HepG2 (cell line): Measurements from ENCODE around the gene DYRK2. TPM values are rescaled to one million over a fixed set of nuclear protein-coding genes. Genes with fewer than 3 reads are reported as not detected.

ENCODE experiments used
- ATAC-seq: fragments of 200-7000 bp; cut with Tn5 transposase; 3 replicates; pipeline ENCODE4 v1.9.1; 2020; ENCODE audit warnings: mild to moderate bottlenecking, moderate library complexity
- BruUV-seq: library from RNA; stranded (reverse); fragments of 400-500 nt; replicated peaks from 2 replicates; lab custom pipeline; 2021; lab: Mats Ljungman, UMichigan
- CTCF ChIA-PET: fragments of 300-600 bp; formaldehyde crosslinking; extraction: SDS; loops from one replicate; lab custom pipeline; 2021; ENCODE audit warnings: low total read pairs, inconsistent platforms, low intra/inter-chr PET ratio; lab: Yijun Ruan, JAX
- POLR2A ChIA-PET: fragments of 350-600 bp; sonication (Branson Sonifier 250); formaldehyde crosslinking; loops from one replicate; lab custom pipeline; 2020; ENCODE audit warnings: antibody characterized with exemption, inconsistent platforms; lab: Yijun Ruan, JAX
- DNase-seq: peaks from one replicate; pipeline ENCODE4 v3.0.0-alpha.2; 2015; ENCODE audit warnings: low spot score
- FAIRE-seq: peaks from 3 replicates; lab custom pipeline; 2011; peaks lifted over from hg19 to GRCh38; lab: Jason Lieb, UNC
- H2AFZ ChIP-seq: one replicate; pipeline ENCODE4 v1.6.1; 2011; ENCODE audit warnings: low read length, inconsistent platforms
- H3K27ac ChIP-seq: fragments of 300-600 bp; 3 replicates; pipeline ENCODE4 v1.8.0; 2011; ENCODE audit warnings: mixed run types, mild to moderate bottlenecking, mixed read lengths, low read length, inconsistent platforms; ENCODE audit not compliant: insufficient read depth; ENCODE audit errors: extremely low read length
- H3K27me3 ChIP-seq, 2 experiments: fragments of 200-600 bp in 1 of 2; 2 replicates in 1 of 2; 3 replicates in 1 of 2; pipeline versions ENCODE4 v1.6.0 to v1.8.0; 2011; ENCODE audit warnings: low read length in 2 of 2, mild to moderate bottlenecking in 2 of 2, moderate library complexity in 2 of 2, inconsistent platforms in 1 of 2; ENCODE audit not compliant: insufficient read depth in 2 of 2, control insufficient read depth in 1 of 2
- H3K36me3 ChIP-seq, 2 experiments: fragments of 200-600 bp in 1 of 2; replicated peaks in 1 of 2; 2 replicates in 1 of 2; 3 replicates in 1 of 2; pipeline versions ENCODE4 v1.5.1 to v1.8.0; 2011; ENCODE audit warnings: low read length in 2 of 2, inconsistent platforms in 1 of 2; ENCODE audit not compliant: insufficient read depth in 2 of 2, control insufficient read depth in 1 of 2
- H3K4me1 ChIP-seq: 2 replicates; pipeline ENCODE4 v1.5.1; 2012; ENCODE audit warnings: low read length, inconsistent platforms; ENCODE audit not compliant: insufficient read depth
- H3K4me2 ChIP-seq: 2 replicates; pipeline ENCODE4 v1.6.0; 2011; ENCODE audit warnings: low read depth, low read length, inconsistent platforms
- H3K4me3 ChIP-seq, 3 experiments: fragments of 200-600 bp in 1 of 3; sonication (generic), shearing (Covaris generic) in 1 of 3; replicated peaks in 1 of 3; 2 replicates each; pipeline ENCODE4 v1.5.1; 2011 to 2016; ENCODE audit warnings: low read length in 3 of 3, inconsistent platforms in 2 of 3, low read depth in 2 of 3, mild to moderate bottlenecking in 2 of 3, control low read depth in 1 of 3, mixed read lengths in 1 of 3; ENCODE audit not compliant: insufficient read depth in 1 of 3
- H3K79me2 ChIP-seq: one replicate; pipeline ENCODE4 v1.6.1; 2011; ENCODE audit warnings: low read length, inconsistent platforms; ENCODE audit not compliant: insufficient read depth
- H3K9ac ChIP-seq: 2 replicates; pipeline ENCODE4 v1.6.0; 2011; ENCODE audit warnings: mild to moderate bottlenecking, low read depth, low read length, inconsistent platforms; ENCODE audit not compliant: insufficient read depth
- H3K9me3 ChIP-seq: 2 replicates; pipeline ENCODE4 v1.5.1; 2012; ENCODE audit warnings: mild to moderate bottlenecking, low read length
- H4K20me1 ChIP-seq: 2 replicates; pipeline ENCODE4 v1.6.0; 2011; ENCODE audit warnings: inconsistent platforms, mild to moderate bottlenecking, low read length, moderate library complexity; ENCODE audit not compliant: insufficient read depth
- CC2D1A ChIP-seq: sonication (generic); formaldehyde crosslinking; IDR thresholded peaks from 2 replicates; pipeline ENCODE4 v1.8.1; 2023; ENCODE audit warnings: mild to moderate bottlenecking, missing genetic modification reagents
- EED ChIP-seq: sonication (generic); formaldehyde crosslinking; IDR thresholded peaks from 2 replicates; pipeline ENCODE4 v1.5.0; 2020; ENCODE audit warnings: mild to moderate bottlenecking, missing genetic modification reagents
- GRHL1 ChIP-seq: sonication (generic); formaldehyde crosslinking; conservative IDR thresholded peaks from 2 replicates; pipeline ENCODE4 v1.8.0; 2022; ENCODE audit warnings: missing genetic modification reagents
- HNRNPUL1 ChIP-seq: fragments of 200-400 bp; formaldehyde crosslinking; IDR thresholded peaks from 2 replicates; pipeline ENCODE4 v1.6.1; 2017; ENCODE audit warnings: low read depth, mild to moderate bottlenecking, low read length, moderate library complexity
- LCORL ChIP-seq, 2 experiments: fragments of 450-650 bp in 1 of 2; sonication (generic) in 1 of 2; formaldehyde crosslinking in 1 of 2; IDR thresholded peaks; 2 replicates each; pipeline versions ENCODE4 v1.5.0 to v1.6.1; 2017 to 2020; ENCODE audit warnings: antibody characterized with exemption in 1 of 2, missing genetic modification reagents in 1 of 2
- PAXIP1 ChIP-seq: sonication (generic); formaldehyde crosslinking; conservative IDR thresholded peaks from 2 replicates; pipeline ENCODE4 v1.4.0; 2020; ENCODE audit warnings: mild to moderate bottlenecking, missing genetic modification reagents, moderate library complexity
- PRDM15 ChIP-seq: sonication (generic); formaldehyde crosslinking; IDR thresholded peaks from 2 replicates; pipeline ENCODE4 v1.4.0; 2020; ENCODE audit warnings: missing genetic modification reagents
- SALL1 ChIP-seq: sonication (generic); formaldehyde crosslinking; IDR thresholded peaks from 2 replicates; pipeline ENCODE4 v1.8.0; 2022; ENCODE audit warnings: mild to moderate bottlenecking, missing genetic modification reagents
- ZNF569 ChIP-seq: sonication (generic); formaldehyde crosslinking; IDR thresholded peaks from 2 replicates; pipeline ENCODE4 v1.5.0; 2020; ENCODE audit warnings: mild to moderate bottlenecking, missing genetic modification reagents, moderate library complexity, borderline replicate concordance
- ZNF773 ChIP-seq: sonication (generic); formaldehyde crosslinking; IDR thresholded peaks from 2 replicates; pipeline ENCODE4 v1.4.0; 2020; ENCODE audit warnings: missing genetic modification reagents, borderline replicate concordance
- WGBS: methylation state at CpG from one replicate; pipeline ENCODE4 v1.1.6; 2017; ENCODE audit warnings: low lambda C conversion rate; 5-methylcytosine and 5-hydroxymethylcytosine counted together
- in situ Hi-C: cut with HindIII; loops from 2 replicates; pipeline ENCODE4 v1.10.0; 2017; ENCODE audit warnings: low pct_unique_long_range_greater_than_20kb; ENCODE audit not compliant: extremely low pct_ligation_motif_present
- intact Hi-C: fragments of 100-400 bp; cut with micrococcal nuclease; formaldehyde crosslinking; loops from one replicate; pipeline ENCODE4 v1.10.0; 2022; ENCODE audit not compliant: unreplicated experiment
- polyA plus RNA-seq, 8 experiments: library from polyadenylated mRNA; depleted of rRNA in 3 of 8; stranded (reverse) in 7 of 8; unstranded in 1 of 8; fragments of >200 nt; fragmentation: Illumina TruSeq in 4 of 8; extraction: Trizol in 4 of 8; gene quantifications; 2 replicates each; pipeline versions ENCODE4 v1.2.1 to v1.2.3, GENCODE V29; 2011 to 2016; ENCODE audit warnings: low read depth in 4 of 8, missing spikeins in 1 of 8, mixed read lengths in 1 of 8; ENCODE audit not compliant: insufficient read depth in 1 of 8
- total RNA-seq, 5 experiments: library from RNA; depleted of rRNA; stranded (reverse); fragments of >200 nt; fragmentation: Illumina TruSeq; extraction: Trizol; gene quantifications; 2 replicates each; pipeline ENCODE4 v1.2.3, GENCODE V29; 2016; ENCODE audit warnings: low read depth in 1 of 5

DYRK2 gene
- total and polyA plus RNA-seq, 2 of the 13 experiments (the other 11 are each of a cell fraction or from before 2014, with no cell fraction given): 8.2 to 11.5 TPM

- intact Hi-C loops: no loop called here
- CTCF ChIA-PET: no interaction called here
Measured at GRCh38 chr12:67638694-67639093, 9.9 kb upstream of the DYRK2 start.

GRCh38 chr12:67640863-67641262 is 7.7 kb upstream of the DYRK2 start:
- WGBS: 66% methylated on average over 2 of the region's 2 CpGs
- FAIRE-seq: no peak
- no peak for DNase-seq
- no TSS peak for BruUV-seq
- no peak overlapping the region for H2AFZ ChIP-seq
- H3K27ac ChIP-seq: no peak overlapping the region
- intact Hi-C loops: no loop called here
- ATAC-seq: no peak
- no peaks in the 10 kb centered on the region for H3K27me3 ChIP-seq
- no peaks in the 10 kb centered on the region for H4K20me1 ChIP-seq
- ChIA-PET CTCF (no interaction called here), POLR2A (no interaction called here)
- no peaks in the 10 kb centered on the region for H3K36me3 ChIP-seq
- peaks cover 9% of the 10 kb centered on the region; the same call in 1 of the 2 replicates for H3K4me1 ChIP-seq
- no peaks in the 10 kb centered on the region for H3K79me2 ChIP-seq
- in situ Hi-C loops: no loop called here
- H3K9me3 ChIP-seq: no peaks in the 10 kb centered on the region
- no peak overlapping the region for H3K4me2 ChIP-seq
- no peak overlapping the region for H3K9ac ChIP-seq
- no peak overlapping the region for H3K4me3 ChIP-seq
- TF ChIP-seq PRDM15 (CRISPR knock-in tag): no peak
- no peak for TF ChIP-seq SALL1 (CRISPR knock-in tag)
- no peak for TF ChIP-seq LCORL (IDR thresholded peaks at IDR 0.05)
- TF ChIP-seq LCORL (CRISPR knock-in tag; IDR thresholded peaks at IDR 0.05): no peak
- no peak for TF ChIP-seq HNRNPUL1
- no peak for TF ChIP-seq GRHL1
- no peak for TF ChIP-seq ZNF773 (CRISPR knock-in tag)
- no peak for TF ChIP-seq PAXIP1 (CRISPR knock-in tag)
- TF ChIP-seq EED (CRISPR knock-in tag): no peak

More at GRCh38 chr12:67638694-67639093, 9.9 kb upstream of the DYRK2 start:
- in situ Hi-C loops: no loop called here
- Histone ChIP-seq H3K4me1 (peaks cover 9% of the 10 kb centered on the region; the same call in 1 of the 2 replicates), H3K4me3 (no peak overlapping the region), H3K9ac (no peak overlapping the region), H3K27ac (no peak overlapping the region), H3K79me2 (no peaks in the 10 kb centered on the region), H3K4me2 (no peak overlapping the region), H4K20me1 (no peaks in the 10 kb centered on the region)
- POLR2A ChIA-PET: no interaction called here
- FAIRE-seq: no peak
- TF ChIP-seq ZNF569 (CRISPR knock-in tag) (no peak), CC2D1A (CRISPR knock-in tag) (no peak)
- TF ChIP-seq, all 625 proteins: peak for 0
- H3K27me3 ChIP-seq: no peaks in the 10 kb centered on the region
- H3K9me3 ChIP-seq: no peaks in the 10 kb centered on the region
- ATAC-seq: no peak
- DNase-seq: no peak
- no TSS peak for BruUV-seq
- 92% methylated on average over 1 of the region's 1 CpG for WGBS
- no peaks in the 10 kb centered on the region for H3K36me3 ChIP-seq
- H2AFZ ChIP-seq: no peak overlapping the region
